GM06990 (cell line): Measurements from ENCODE around the gene ARFGAP2.

ENCODE experiments used
- DNase-seq: peaks from one replicate; pipeline ENCODE4 v3.0.0-alpha.2; 2011; ENCODE audit not compliant: insufficient read length; ENCODE audit errors: extremely low read depth
- H3K27me3 ChIP-seq: replicated peaks from 2 replicates; pipeline ENCODE4 v1.6.0; 2011; ENCODE audit warnings: low read length; ENCODE audit not compliant: control insufficient read depth, insufficient read depth
- H3K36me3 ChIP-seq: 2 replicates; pipeline ENCODE4 v1.5.1; 2011; ENCODE audit warnings: low read length; ENCODE audit not compliant: control insufficient read depth, insufficient read depth
- H3K4me3 ChIP-seq: replicated peaks from 2 replicates; pipeline ENCODE4 v1.5.1; 2011; ENCODE audit warnings: low read depth, mild to moderate bottlenecking, control low read depth, low read length
- TF ChIP-seq, protein P1 (sequence below): IDR thresholded peaks from 2 replicates; pipeline ENCODE4 v1.5.1; 2011; ENCODE audit warnings: low read length, control low read depth, mild to moderate bottlenecking, inconsistent platforms; ENCODE audit not compliant: insufficient read depth, poor library complexity, severe bottlenecking

The ARFGAP2 gene

GRCh38 chr11:47180006-47180787 lies 3.5 kb upstream of the ARFGAP2 start:
- no peak overlapping the region for H3K4me3 ChIP-seq
- TF ChIP-seq, protein P1, sequence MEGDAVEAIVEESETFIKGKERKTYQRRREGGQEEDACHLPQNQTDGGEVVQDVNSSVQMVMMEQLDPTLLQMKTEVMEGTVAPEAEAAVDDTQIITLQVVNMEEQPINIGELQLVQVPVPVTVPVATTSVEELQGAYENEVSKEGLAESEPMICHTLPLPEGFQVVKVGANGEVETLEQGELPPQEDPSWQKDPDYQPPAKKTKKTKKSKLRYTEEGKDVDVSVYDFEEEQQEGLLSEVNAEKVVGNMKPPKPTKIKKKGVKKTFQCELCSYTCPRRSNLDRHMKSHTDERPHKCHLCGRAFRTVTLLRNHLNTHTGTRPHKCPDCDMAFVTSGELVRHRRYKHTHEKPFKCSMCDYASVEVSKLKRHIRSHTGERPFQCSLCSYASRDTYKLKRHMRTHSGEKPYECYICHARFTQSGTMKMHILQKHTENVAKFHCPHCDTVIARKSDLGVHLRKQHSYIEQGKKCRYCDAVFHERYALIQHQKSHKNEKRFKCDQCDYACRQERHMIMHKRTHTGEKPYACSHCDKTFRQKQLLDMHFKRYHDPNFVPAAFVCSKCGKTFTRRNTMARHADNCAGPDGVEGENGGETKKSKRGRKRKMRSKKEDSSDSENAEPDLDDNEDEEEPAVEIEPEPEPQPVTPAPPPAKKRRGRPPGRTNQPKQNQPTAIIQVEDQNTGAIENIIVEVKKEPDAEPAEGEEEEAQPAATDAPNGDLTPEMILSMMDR: no peak
- no peak for DNase-seq

GRCh38 chr11:47179655-47179991 lies 2.9 kb upstream of the ARFGAP2 start:
- TF ChIP-seq, protein P1: peak; percentile 90
- no peak for DNase-seq
- Histone ChIP-seq H3K27me3 (no peaks in the 10 kb centered on the region), H3K4me3 (no peak overlapping the region), H3K36me3 (peaks cover 3% of the 10 kb centered on the region)

More at GRCh38 chr11:47180006-47180787, 3.5 kb upstream of the ARFGAP2 start:
- Histone ChIP-seq H3K27me3 (no peaks in the 10 kb centered on the region), H3K36me3 (no peaks in the 10 kb centered on the region; the same call in 1 of the 2 replicates)

DNA sequence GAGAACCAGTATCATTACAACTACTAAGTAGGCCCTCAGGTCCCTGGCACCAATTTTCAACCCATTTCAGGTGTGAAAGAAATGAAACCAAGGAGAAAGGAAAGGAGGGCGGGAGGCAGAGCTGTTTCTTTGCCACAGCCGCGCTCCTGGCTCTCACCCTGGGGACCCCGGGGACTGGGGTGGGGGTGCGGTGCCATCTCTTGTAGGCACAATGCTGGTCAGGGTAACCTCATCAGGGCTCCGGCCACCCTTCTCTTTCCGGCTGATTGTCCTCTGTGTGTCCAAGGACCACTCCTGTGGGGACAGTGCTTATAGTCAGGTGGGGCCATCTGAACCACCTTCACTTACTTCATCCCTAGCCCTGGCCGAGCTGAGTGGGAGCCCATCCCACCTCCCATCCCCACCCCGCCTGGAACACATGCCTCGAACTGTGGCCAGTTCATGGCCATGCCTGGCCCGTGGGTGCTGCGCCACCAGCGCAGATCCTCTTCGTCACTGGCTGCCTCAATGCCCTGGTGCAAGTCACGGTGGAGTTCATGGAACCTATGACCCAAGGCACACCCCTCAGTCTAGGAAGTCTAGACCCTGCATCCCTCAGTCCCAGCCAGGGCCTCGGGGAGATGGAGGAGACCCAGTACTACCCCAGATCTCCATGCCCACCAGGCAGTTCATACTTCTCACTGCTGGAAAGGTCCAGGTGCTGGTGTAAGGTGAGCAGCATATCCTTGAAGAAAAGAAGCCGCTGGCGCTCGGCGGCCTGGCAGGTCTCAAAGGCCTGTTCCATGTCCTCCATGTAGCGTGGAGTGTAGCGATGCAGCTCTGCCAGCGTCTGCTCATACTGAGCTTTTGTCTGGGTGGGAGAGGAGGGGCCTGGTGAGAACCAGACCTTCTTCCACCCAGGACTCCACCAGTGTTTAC lies 2.3 kb upstream of the ARFGAP2 start:
- Histone ChIP-seq H3K4me3 (no peak overlapping the region), H3K36me3 (peaks cover 3% of the 10 kb centered on the region), H3K27me3 (no peaks in the 10 kb centered on the region)
- no peak for DNase-seq
- TF ChIP-seq, protein P1: no peak

DNA sequence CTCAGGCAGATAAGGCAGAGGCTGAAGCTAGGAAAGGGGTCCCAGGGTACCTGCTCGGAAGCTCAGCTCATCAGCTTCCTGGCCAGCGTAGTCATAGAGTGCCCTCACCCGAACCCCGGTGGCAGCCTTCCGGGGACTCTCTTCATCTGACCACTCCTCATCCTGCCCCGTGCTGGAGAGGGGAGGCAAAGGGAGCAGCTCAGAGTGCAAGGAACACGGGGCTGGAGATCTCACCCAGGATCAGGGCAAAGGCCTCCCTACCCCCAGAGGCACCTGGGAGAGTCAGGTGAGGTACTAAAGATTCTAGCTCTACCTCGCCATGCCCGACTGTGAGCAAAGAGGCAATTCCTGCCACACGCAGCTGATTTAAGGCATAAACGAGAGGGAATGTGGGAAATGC lies 1.6 kb upstream of the ARFGAP2 start:
- H3K4me3 ChIP-seq: no peak overlapping the region
- no peak for DNase-seq
- TF ChIP-seq, protein P1: no peak
- peaks cover 7% of the 10 kb centered on the region for H3K36me3 ChIP-seq
- no peaks in the 10 kb centered on the region for H3K27me3 ChIP-seq

DNA sequence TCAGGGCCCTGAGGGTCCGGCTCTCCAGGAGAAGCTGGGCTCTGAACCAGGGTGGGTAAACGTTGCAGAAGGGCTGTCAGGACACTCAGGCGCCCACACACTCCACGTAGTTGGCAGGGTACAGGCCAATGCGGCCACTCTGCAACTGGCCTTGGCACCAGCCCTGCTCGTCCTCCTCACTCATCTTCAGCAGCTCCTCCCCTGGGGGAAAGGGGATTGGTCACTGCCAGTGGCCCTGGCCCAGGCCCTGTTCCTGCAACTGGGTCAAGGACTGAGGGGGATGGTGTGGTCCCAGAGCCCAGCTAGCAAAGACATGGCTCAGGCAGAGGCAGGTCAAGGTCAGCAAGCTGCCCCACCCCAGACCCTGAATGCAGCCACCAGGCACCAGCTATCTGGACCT lies 1.2 kb upstream of the ARFGAP2 start:
- TF ChIP-seq, protein P1: no peak
- peak overlapping the region; percentile 85; the same call in 1 of the 2 replicates for H3K4me3 ChIP-seq
- H3K36me3 ChIP-seq: peaks cover 12% of the 10 kb centered on the region
- no peak for DNase-seq
- H3K27me3 ChIP-seq: no peaks in the 10 kb centered on the region
